ENCODE results near the gene KRT6B.
"Not testable (repeated sequence)": the region's sequence is repeated elsewhere in the genome, so short reads cannot be mapped to it uniquely, and the experiment has no call there.

Gene KRT6B
- 0 reads per million in 3 experiments for total RNA-seq

GRCh38 chr12:52452101-52452500, at the start of gene KRT6B:
Gene KRT6B (minus strand): TSS chr12:52452146. CDS start chr12:52452078, 68 bp downstream.
- DNase-seq, result no peak

- DNase-seq, result no peak
These were observed 49.5 kb upstream of the KRT6B start for GRCh38 chr12:52501490-52501889.

- DNase-seq, result not testable (repeated sequence)
These were observed 48.6 kb upstream of the KRT6B start for GRCh38 chr12:52500574-52500973.

GRCh38 chr12:52499806-52500560, 48.0 kb upstream of the KRT6B start:
- DNase-seq, result no peak

GRCh38 chr12:52498946-52499345, 47.0 kb upstream of the KRT6B start:
- DNase-seq, result no peak

GRCh38 chr12:52497975-52498374, 46.0 kb upstream of the KRT6B start:
- no peak for DNase-seq

GRCh38 chr12:52496590-52497071, 44.7 kb upstream of the KRT6B start:
- no peak for DNase-seq

GRCh38 chr12:52496054-52496453, 44.1 kb upstream of the KRT6B start:
- no peak for DNase-seq

- no peak for DNase-seq
These were observed 43.4 kb upstream of the KRT6B start for GRCh38 chr12:52495389-52495788.

GRCh38 chr12:52494518-52494917, 42.6 kb upstream of the KRT6B start:
- DNase-seq, result no peak

- no peak for DNase-seq
These were observed 42.2 kb upstream of the KRT6B start for GRCh38 chr12:52494100-52494499.

GRCh38 chr12:52493172-52493571, 41.2 kb upstream of the KRT6B start, which contains the start of gene KRT6A:
Gene KRT6A (minus strand): TSS chr12:52493257. CDS start chr12:52493188, 69 bp downstream.
- no peak for DNase-seq

GRCh38 chr12:52492405-52492804, 40.5 kb upstream of the KRT6B start:
- not testable (repeated sequence) for DNase-seq

GRCh38 chr12:52491495-52491894, 39.5 kb upstream of the KRT6B start:
- DNase-seq, result not testable (repeated sequence)

- DNase-seq, result no peak
These were observed 36.8 kb upstream of the KRT6B start for GRCh38 chr12:52488736-52489135.

- not testable (repeated sequence) for DNase-seq
These were observed 35.9 kb upstream of the KRT6B start for GRCh38 chr12:52487744-52488443.

- DNase-seq, result no peak
These were observed 35.3 kb upstream of the KRT6B start for GRCh38 chr12:52487211-52487610.

- no peak for DNase-seq
These were observed 34.5 kb upstream of the KRT6B start for GRCh38 chr12:52486166-52487105.

GRCh38 chr12:52480073-52480472, 28.1 kb upstream of the KRT6B start:
- DNase-seq, result no peak

GRCh38 chr12:52477651-52478050, 25.7 kb upstream of the KRT6B start:
- no peak for DNase-seq

- DNase-seq, result no peak
These were observed 22.3 kb upstream of the KRT6B start for GRCh38 chr12:52474212-52474611.

GRCh38 chr12:52473768-52474167, 21.8 kb upstream of the KRT6B start, which contains the start of gene KRT6C:
Gene KRT6C (minus strand): TSS chr12:52473805. CDS start chr12:52473737, 68 bp downstream.
- DNase-seq, result no peak

- DNase-seq, result no peak
These were observed 17.9 kb upstream of the KRT6B start for GRCh38 chr12:52469853-52470252.
